BLaER1 treated with 17β-estradiol and CSF1 and Interleukin-3, amounts not matched to agents 10 nM and 100 nM (cell line): ENCODE data around the gene CDH4.

ENCODE experiments used
- H3K27ac ChIP-seq, 11 experiments: shearing (Covaris generic); formaldehyde crosslinking; 2 replicates each; pipeline ENCODE4 v1.8.1; 2022
- H3K27me3 ChIP-seq, 11 experiments: shearing (Covaris generic); formaldehyde crosslinking; 2 replicates each; pipeline ENCODE4 v1.8.1; 2022
- H3K36me3 ChIP-seq, 11 experiments: shearing (Covaris generic); formaldehyde crosslinking; 2 replicates each; pipeline ENCODE4 v1.8.1; 2022
- H3K4me1 ChIP-seq, 10 experiments: shearing (Covaris generic); formaldehyde crosslinking; 2 replicates each; pipeline ENCODE4 v1.8.1; 2022
- H3K4me2 ChIP-seq, 11 experiments: shearing (Covaris generic); formaldehyde crosslinking; 2 replicates each; pipeline ENCODE4 v1.8.1; 2022
- H3K4me3 ChIP-seq, 10 experiments: shearing (Covaris generic); formaldehyde crosslinking; 2 replicates each; pipeline ENCODE4 v1.8.1; 2022
- H3K9ac ChIP-seq, 11 experiments: shearing (Covaris generic); formaldehyde crosslinking; 2 replicates each; pipeline ENCODE4 v1.8.1; 2022
- H3K9me3 ChIP-seq, 11 experiments: shearing (Covaris generic); formaldehyde crosslinking; replicated peaks in 1 of 11; 2 replicates each; pipeline ENCODE4 v1.8.1; 2022
- H4K20me1 ChIP-seq, 11 experiments: shearing (Covaris generic); formaldehyde crosslinking; 2 replicates each; pipeline ENCODE4 v1.8.1; 2022
- Cebpa-rat ChIP-seq, 11 experiments: shearing (Covaris generic); IDR thresholded peaks; 2 replicates each; pipeline ENCODE4 v1.8.1; 2022

The CDH4 gene

GRCh38 chr20:61636531-61637116 is 384.6 kb downstream of the CDH4 start:
- Histone ChIP-seq H3K4me1 (peaks cover 0 to 17% (median 11%) of the 10 kb centered on the region in 10 experiments; a peak in 12 of 20 replicates), H3K9me3 (no peaks in the 10 kb centered on the region), H3K27me3 (no peaks in the 10 kb centered on the region), H3K4me2 (peak overlapping the region in 9 of 11 experiments; percentile 7 to 53 (median 40); a peak in 15 of 22 replicates), H3K27ac (no peak overlapping the region), H4K20me1 (peaks cover 0 to 4% (median 0%) of the 10 kb centered on the region in 11 experiments; a peak in 3 of 22 replicates), H3K4me3 (no peak overlapping the region), H3K9ac (no peak overlapping the region; a peak in 1 of 22 replicates), H3K36me3 (no peaks in the 10 kb centered on the region)
- no peak for TF ChIP-seq Cebpa-rat (IDR thresholded peaks at IDR 0.05)

- Histone ChIP-seq H3K4me3 (no peak overlapping the region), H3K27me3 (no peaks in the 10 kb centered on the region), H3K9ac (no peak overlapping the region), H3K4me1 (peaks cover 12 to 36% (median 31%) of the 10 kb centered on the region in 10 experiments), H3K9me3 (peaks cover 0 to 10% (median 0%) of the 10 kb centered on the region in 11 experiments; a peak in 5 of 22 replicates), H3K4me2 (no peak overlapping the region), H3K36me3 (no peaks in the 10 kb centered on the region), H3K27ac (no peak overlapping the region), H4K20me1 (no peaks in the 10 kb centered on the region; a peak in 1 of 22 replicates)
- no peak for TF ChIP-seq Cebpa-rat (IDR thresholded peaks at IDR 0.05)
These were observed 386.9 kb downstream of the CDH4 start for GRCh38 chr20:61638802-61639585.

GRCh38 chr20:61640131-61640870 is 388.2 kb downstream of the CDH4 start:
- peaks cover 0 to 10% (median 0%) of the 10 kb centered on the region in 11 experiments; a peak in 5 of 22 replicates for H3K9me3 ChIP-seq
- no peak overlapping the region for H3K27ac ChIP-seq
- peaks cover 14 to 40% (median 33%) of the 10 kb centered on the region in 10 experiments for H3K4me1 ChIP-seq
- no peak overlapping the region for H3K4me3 ChIP-seq
- H4K20me1 ChIP-seq, result no peaks in the 10 kb centered on the region; a peak in 2 of 22 replicates
- no peak for TF ChIP-seq Cebpa-rat (IDR thresholded peaks at IDR 0.05)
- no peaks in the 10 kb centered on the region for H3K27me3 ChIP-seq
- H3K9ac ChIP-seq, result no peak overlapping the region
- H3K36me3 ChIP-seq, result no peaks in the 10 kb centered on the region
- no peak overlapping the region for H3K4me2 ChIP-seq

- Histone ChIP-seq H3K9me3 (peaks cover 0 to 10% (median 0%) of the 10 kb centered on the region in 11 experiments; a peak in 5 of 22 replicates), H3K27me3 (no peaks in the 10 kb centered on the region), H3K36me3 (no peaks in the 10 kb centered on the region), H3K9ac (no peak overlapping the region), H3K27ac (no peak overlapping the region), H3K4me2 (no peak overlapping the region), H3K4me3 (no peak overlapping the region), H4K20me1 (no peaks in the 10 kb centered on the region; a peak in 2 of 22 replicates), H3K4me1 (peaks cover 14 to 37% (median 32%) of the 10 kb centered on the region in 10 experiments)
- TF ChIP-seq Cebpa-rat (IDR thresholded peaks at IDR 0.05), result no peak
These were observed 388.8 kb downstream of the CDH4 start for GRCh38 chr20:61640871-61641245.

- Histone ChIP-seq H3K36me3 (no peaks in the 10 kb centered on the region), H3K27me3 (no peaks in the 10 kb centered on the region), H3K9me3 (peaks cover 0 to 10% (median 0%) of the 10 kb centered on the region in 11 experiments; a peak in 5 of 22 replicates), H3K4me1 (peaks cover 14 to 30% (median 22%) of the 10 kb centered on the region in 10 experiments), H3K9ac (no peak overlapping the region), H3K4me2 (peak overlapping the region; percentile 21 to 63 (median 53); a peak in 20 of 22 replicates), H4K20me1 (peaks cover 0 to 6% (median 0%) of the 10 kb centered on the region in 11 experiments; a peak in 3 of 22 replicates), H3K27ac (no peak overlapping the region), H3K4me3 (no peak overlapping the region)
- no peak for TF ChIP-seq Cebpa-rat (IDR thresholded peaks at IDR 0.05)
These were observed 391.8 kb downstream of the CDH4 start for GRCh38 chr20:61643656-61644377.

- Histone ChIP-seq H3K4me3 (no peak overlapping the region), H4K20me1 (peaks cover 0 to 9% (median 0%) of the 10 kb centered on the region in 11 experiments; a peak in 3 of 22 replicates), H3K9me3 (peaks cover 0 to 10% (median 0%) of the 10 kb centered on the region in 11 experiments; a peak in 5 of 22 replicates), H3K4me1 (peaks cover 14 to 30% (median 22%) of the 10 kb centered on the region in 10 experiments), H3K27me3 (no peaks in the 10 kb centered on the region), H3K9ac (no peak overlapping the region), H3K36me3 (no peaks in the 10 kb centered on the region), H3K27ac (no peak overlapping the region), H3K4me2 (peak overlapping the region in 6 of 11 experiments; percentile 8 to 63 (median 40); a peak in 3 of 22 replicates)
- no peak for TF ChIP-seq Cebpa-rat (IDR thresholded peaks at IDR 0.05)
These were observed 392.5 kb downstream of the CDH4 start for GRCh38 chr20:61644378-61645076.

GRCh38 chr20:61645732-61646131 is 393.7 kb downstream of the CDH4 start:
- Histone ChIP-seq H3K4me1 (peaks cover 14 to 30% (median 22%) of the 10 kb centered on the region in 10 experiments), H3K4me2 (no peak overlapping the region), H3K27me3 (no peaks in the 10 kb centered on the region), H3K36me3 (no peaks in the 10 kb centered on the region), H3K9ac (no peak overlapping the region), H3K27ac (no peak overlapping the region), H3K4me3 (no peak overlapping the region), H3K9me3 (peaks cover 0 to 10% (median 0%) of the 10 kb centered on the region in 11 experiments; a peak in 5 of 22 replicates), H4K20me1 (peaks cover 0 to 14% (median 0%) of the 10 kb centered on the region in 11 experiments; a peak in 3 of 22 replicates)
- no peak for TF ChIP-seq Cebpa-rat (IDR thresholded peaks at IDR 0.05)

GRCh38 chr20:61646453-61646852 is 394.4 kb downstream of the CDH4 start:
- no peak for TF ChIP-seq Cebpa-rat (IDR thresholded peaks at IDR 0.05)
- H3K9ac ChIP-seq, result no peak overlapping the region
- no peaks in the 10 kb centered on the region for H3K36me3 ChIP-seq
- no peak overlapping the region for H3K27ac ChIP-seq
- H3K4me1 ChIP-seq, result peaks cover 14 to 37% (median 28%) of the 10 kb centered on the region in 10 experiments
- peaks cover 0 to 10% (median 0%) of the 10 kb centered on the region in 11 experiments; a peak in 5 of 22 replicates for H3K9me3 ChIP-seq
- H3K27me3 ChIP-seq, result no peaks in the 10 kb centered on the region
- no peak overlapping the region for H3K4me3 ChIP-seq
- H4K20me1 ChIP-seq, result peaks cover 0 to 14% (median 0%) of the 10 kb centered on the region in 11 experiments; a peak in 3 of 22 replicates
- no peak overlapping the region for H3K4me2 ChIP-seq
